OCI-LY7 (cell line): ENCODE data around the gene CPA1.

Experiments used
- CTCF ChIP-seq: fragments of 200-600 bp; sonication (generic); conservative IDR thresholded peaks from 2 replicates; pipeline ENCODE4 v1.5.1; 2014; ENCODE audit warnings: mild to moderate bottlenecking, antibody characterized with exemption, low read length, moderate library complexity, mixed read lengths
- EZH2phosphoT487 ChIP-seq: fragments of 200-600 bp; sonication (generic); IDR thresholded peaks from 2 replicates; pipeline ENCODE4 v1.6.1; 2018; ENCODE audit warnings: low read depth, borderline replicate concordance, mild to moderate bottlenecking, mixed run types, antibody characterized with exemption, low read length, moderate library complexity, mixed read lengths

GRCh38 chr7:130350945-130351790 lies 29.1 kb upstream of the CPA1 start:
- no peak for TF ChIP-seq CTCF
- no peak for TF ChIP-seq EZH2phosphoT487
